ENCODE measurements around the gene DGCR8. TPM values are rescaled to one million over a fixed set of nuclear protein-coding genes. Genes with fewer than 3 reads are reported as not detected.

The DGCR8 gene
- polyA plus RNA-seq, 2 of the 4 experiments (the other 2 are of a cell fraction): 18.1 to 21.3 TPM

DNA sequence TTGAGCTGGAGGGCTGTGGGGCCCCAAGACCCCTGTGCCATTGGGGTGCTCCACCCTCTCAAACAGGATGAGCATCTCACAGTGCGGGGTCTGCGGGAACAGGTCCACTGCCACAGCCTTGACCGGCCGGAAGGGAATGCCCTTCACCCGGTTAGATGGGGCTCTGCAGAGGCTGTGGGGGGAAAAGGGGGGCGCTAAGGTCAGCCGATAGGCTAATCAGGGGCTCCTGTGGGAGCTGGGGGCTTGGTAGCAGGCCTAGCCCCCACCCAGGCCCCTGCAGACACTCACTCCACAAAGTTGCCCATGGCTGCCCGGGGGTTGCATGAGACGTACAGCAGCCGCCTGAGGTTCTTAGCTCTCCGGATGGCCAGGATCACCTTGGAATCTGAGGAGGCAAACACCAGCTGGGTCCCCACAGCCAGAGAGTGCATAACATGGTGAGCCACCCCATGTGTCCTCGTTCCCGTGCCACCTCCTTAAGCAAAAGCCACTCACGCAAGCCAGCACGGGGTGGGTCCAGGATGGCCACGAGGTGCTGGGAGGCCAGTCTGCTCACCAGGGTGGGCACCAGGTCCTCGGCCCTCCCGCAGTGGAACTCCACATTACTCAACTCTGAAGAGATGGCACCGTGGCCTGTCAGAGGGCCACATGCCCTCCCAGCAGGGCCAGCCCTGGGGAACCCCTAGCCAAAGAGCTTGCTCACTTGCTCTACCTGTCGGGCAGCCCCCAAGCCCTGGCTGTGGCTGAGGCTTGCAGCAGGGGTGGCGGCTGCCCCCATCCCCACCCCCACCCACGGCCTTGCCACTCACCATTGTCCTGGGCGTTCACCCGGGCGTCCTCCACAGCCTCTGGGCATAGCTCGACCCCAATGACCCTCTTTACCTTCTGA is 32.8 kb downstream of the DGCR8 start:
- Histone ChIP-seq H3K27ac (no peak overlapping the region), H3K9me3 (no peaks in the 10 kb centered on the region), H3K4me2 (no peak overlapping the region), H3K4me3 (no peak overlapping the region), H3K4me1 (peaks cover 8% of the 10 kb centered on the region; the same call in 1 of the 3 replicates)
- no peak for DNase-seq (ENCODE audit: low read depth in 1 of 2, low spot score in 1 of 2)
- WGBS (ENCODE audit: missing lambda C conversion rate): 100% methylated on average over 2 of the region's 26 CpGs
- ChIA-PET POLR2A (no interaction called here), CTCF (interaction anchor here (1.3 kb wide), 1 partner anchor 126 kb away, joined by 3 read pairs; no protein-coding TSS in a partner anchor)
- no peak for FAIRE-seq
- TF ChIP-seq HDAC2 (IDR thresholded peaks at IDR 0.05) (no peak), EP300 (IDR thresholded peaks at IDR 0.05) (no peak), HOXA7 (CRISPR knock-in tag; IDR thresholded peaks at IDR 0.05) (no peak), EHF (CRISPR knock-in tag; IDR thresholded peaks at IDR 0.05) (no peak), PHF8 (IDR thresholded peaks at IDR 0.05; ENCODE audit: borderline replicate concordance, low read depth) (no peak), POLR2A (IDR thresholded peaks at IDR 0.05; ENCODE audit: low read length) (no peak), POLR2AphosphoS2 (conservative IDR thresholded peaks at IDR 0.05; ENCODE audit: low read length) (no peak), EHMT2 (IDR thresholded peaks at IDR 0.05; ENCODE audit: low read depth) (no peak), CHD4 (IDR thresholded peaks at IDR 0.05; ENCODE audit: borderline replicate concordance) (no peak), FOSB (CRISPR knock-in tag; IDR thresholded peaks at IDR 0.05) (no peak), ZNF302 (CRISPR knock-in tag; IDR thresholded peaks at IDR 0.05) (no peak), CHD2 (IDR thresholded peaks at IDR 0.05; ENCODE audit: low read length, partially characterized antibody) (no peak)
- TF ChIP-seq, protein P1, sequence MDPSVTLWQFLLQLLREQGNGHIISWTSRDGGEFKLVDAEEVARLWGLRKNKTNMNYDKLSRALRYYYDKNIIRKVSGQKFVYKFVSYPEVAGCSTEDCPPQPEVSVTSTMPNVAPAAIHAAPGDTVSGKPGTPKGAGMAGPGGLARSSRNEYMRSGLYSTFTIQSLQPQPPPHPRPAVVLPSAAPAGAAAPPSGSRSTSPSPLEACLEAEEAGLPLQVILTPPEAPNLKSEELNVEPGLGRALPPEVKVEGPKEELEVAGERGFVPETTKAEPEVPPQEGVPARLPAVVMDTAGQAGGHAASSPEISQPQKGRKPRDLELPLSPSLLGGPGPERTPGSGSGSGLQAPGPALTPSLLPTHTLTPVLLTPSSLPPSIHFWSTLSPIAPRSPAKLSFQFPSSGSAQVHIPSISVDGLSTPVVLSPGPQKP (IDR thresholded peaks at IDR 0.05; ENCODE audit: low read depth, low read length): no peak
- TF ChIP-seq, protein P2, sequence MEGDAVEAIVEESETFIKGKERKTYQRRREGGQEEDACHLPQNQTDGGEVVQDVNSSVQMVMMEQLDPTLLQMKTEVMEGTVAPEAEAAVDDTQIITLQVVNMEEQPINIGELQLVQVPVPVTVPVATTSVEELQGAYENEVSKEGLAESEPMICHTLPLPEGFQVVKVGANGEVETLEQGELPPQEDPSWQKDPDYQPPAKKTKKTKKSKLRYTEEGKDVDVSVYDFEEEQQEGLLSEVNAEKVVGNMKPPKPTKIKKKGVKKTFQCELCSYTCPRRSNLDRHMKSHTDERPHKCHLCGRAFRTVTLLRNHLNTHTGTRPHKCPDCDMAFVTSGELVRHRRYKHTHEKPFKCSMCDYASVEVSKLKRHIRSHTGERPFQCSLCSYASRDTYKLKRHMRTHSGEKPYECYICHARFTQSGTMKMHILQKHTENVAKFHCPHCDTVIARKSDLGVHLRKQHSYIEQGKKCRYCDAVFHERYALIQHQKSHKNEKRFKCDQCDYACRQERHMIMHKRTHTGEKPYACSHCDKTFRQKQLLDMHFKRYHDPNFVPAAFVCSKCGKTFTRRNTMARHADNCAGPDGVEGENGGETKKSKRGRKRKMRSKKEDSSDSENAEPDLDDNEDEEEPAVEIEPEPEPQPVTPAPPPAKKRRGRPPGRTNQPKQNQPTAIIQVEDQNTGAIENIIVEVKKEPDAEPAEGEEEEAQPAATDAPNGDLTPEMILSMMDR (IDR thresholded peaks at IDR 0.05): no peak
- TF ChIP-seq, protein P3, sequence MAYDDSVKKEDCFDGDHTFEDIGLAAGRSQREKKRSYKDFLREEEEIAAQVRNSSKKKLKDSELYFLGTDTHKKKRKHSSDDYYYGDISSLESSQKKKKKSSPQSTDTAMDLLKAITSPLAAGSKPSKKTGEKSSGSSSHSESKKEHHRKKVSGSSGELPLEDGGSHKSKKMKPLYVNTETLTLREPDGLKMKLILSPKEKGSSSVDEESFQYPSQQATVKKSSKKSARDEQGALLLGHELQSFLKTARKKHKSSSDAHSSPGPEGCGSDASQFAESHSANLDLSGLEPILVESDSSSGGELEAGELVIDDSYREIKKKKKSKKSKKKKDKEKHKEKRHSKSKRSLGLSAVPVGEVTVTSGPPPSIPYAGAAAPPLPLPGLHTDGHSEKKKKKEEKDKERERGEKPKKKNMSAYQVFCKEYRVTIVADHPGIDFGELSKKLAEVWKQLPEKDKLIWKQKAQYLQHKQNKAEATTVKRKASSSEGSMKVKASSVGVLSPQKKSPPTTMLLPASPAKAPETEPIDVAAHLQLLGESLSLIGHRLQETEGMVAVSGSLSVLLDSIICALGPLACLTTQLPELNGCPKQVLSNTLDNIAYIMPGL (CRISPR knock-in tag; IDR thresholded peaks at IDR 0.05; ENCODE audit: borderline replicate concordance): no peak
- TF ChIP-seq, protein P4, sequence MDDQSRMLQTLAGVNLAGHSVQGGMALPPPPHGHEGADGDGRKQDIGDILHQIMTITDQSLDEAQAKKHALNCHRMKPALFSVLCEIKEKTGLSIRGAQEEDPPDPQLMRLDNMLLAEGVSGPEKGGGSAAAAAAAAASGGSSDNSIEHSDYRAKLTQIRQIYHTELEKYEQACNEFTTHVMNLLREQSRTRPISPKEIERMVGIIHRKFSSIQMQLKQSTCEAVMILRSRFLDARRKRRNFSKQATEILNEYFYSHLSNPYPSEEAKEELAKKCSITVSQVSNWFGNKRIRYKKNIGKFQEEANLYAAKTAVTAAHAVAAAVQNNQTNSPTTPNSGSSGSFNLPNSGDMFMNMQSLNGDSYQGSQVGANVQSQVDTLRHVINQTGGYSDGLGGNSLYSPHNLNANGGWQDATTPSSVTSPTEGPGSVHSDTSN (IDR thresholded peaks at IDR 0.05): no peak
- no peak for ATAC-seq

DNA sequence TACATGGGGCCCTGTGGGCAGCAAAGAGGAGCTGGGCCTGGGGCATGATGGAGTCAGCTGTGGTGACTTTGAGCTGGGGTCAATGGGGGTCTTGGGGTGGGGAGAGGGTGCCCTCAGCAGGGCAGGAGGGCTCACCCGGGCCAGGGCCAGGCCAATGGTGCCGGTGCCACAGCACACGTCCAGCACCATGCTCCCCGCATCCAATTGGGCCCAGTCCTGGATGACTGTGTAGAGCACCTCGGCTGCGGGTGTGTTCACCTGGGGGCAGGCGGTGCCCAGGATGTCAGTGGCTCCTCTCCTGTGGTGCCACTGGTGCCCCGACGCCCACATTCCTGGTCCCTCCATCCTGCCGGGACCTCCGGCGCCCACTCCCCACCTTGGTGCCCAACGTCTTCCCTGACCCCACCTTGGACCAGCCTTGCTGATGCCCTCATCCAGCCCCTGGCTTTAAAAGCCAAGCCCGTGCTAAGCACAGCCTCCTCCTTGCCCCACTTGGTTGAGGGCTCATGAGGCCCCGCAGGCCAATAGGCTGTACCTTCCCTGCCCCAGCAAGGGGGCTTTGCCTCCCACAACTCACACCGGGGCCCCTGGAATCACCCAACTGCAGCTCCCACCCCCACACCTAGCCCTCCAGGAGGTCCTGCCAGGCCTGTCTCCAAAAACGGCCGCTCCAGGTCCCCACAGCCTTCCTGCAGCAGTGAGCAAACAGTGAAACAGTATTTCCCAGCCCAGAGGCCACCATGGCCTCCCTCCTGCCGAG is 33.7 kb downstream of the DGCR8 start:
- ChIA-PET CTCF (interaction anchor here (1.3 kb wide), 1 partner anchor 125 kb away, joined by 3 read pairs; no protein-coding TSS in a partner anchor), POLR2A (no interaction called here)
- Histone ChIP-seq H3K9me3 (no peaks in the 10 kb centered on the region), H3K4me3 (no peak overlapping the region), H3K27ac (no peak overlapping the region), H3K4me2 (no peak overlapping the region), H3K4me1 (peaks cover 8% of the 10 kb centered on the region; the same call in 2 of the 3 replicates)
- 94% methylated on average over 11 of the region's 19 CpGs for WGBS (ENCODE audit: missing lambda C conversion rate)
- no peak for DNase-seq (ENCODE audit: low read depth in 1 of 2, low spot score in 1 of 2)
- no peak for FAIRE-seq
- ATAC-seq: no peak
- TF ChIP-seq, protein P5, sequence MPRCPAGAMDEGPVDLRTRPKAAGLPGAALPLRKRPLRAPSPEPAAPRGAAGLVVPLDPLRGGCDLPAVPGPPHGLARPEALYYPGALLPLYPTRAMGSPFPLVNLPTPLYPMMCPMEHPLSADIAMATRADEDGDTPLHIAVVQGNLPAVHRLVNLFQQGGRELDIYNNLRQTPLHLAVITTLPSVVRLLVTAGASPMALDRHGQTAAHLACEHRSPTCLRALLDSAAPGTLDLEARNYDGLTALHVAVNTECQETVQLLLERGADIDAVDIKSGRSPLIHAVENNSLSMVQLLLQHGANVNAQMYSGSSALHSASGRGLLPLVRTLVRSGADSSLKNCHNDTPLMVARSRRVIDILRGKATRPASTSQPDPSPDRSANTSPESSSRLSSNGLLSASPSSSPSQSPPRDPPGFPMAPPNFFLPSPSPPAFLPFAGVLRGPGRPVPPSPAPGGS (IDR thresholded peaks at IDR 0.05): no peak
- no peak for TF ChIP-seq MYC (IDR thresholded peaks at IDR 0.05; ENCODE audit: borderline replicate concordance, low read length)
- no peak for TF ChIP-seq FOXS1 (CRISPR knock-in tag; IDR thresholded peaks at IDR 0.05)
- TF ChIP-seq, protein P6, sequence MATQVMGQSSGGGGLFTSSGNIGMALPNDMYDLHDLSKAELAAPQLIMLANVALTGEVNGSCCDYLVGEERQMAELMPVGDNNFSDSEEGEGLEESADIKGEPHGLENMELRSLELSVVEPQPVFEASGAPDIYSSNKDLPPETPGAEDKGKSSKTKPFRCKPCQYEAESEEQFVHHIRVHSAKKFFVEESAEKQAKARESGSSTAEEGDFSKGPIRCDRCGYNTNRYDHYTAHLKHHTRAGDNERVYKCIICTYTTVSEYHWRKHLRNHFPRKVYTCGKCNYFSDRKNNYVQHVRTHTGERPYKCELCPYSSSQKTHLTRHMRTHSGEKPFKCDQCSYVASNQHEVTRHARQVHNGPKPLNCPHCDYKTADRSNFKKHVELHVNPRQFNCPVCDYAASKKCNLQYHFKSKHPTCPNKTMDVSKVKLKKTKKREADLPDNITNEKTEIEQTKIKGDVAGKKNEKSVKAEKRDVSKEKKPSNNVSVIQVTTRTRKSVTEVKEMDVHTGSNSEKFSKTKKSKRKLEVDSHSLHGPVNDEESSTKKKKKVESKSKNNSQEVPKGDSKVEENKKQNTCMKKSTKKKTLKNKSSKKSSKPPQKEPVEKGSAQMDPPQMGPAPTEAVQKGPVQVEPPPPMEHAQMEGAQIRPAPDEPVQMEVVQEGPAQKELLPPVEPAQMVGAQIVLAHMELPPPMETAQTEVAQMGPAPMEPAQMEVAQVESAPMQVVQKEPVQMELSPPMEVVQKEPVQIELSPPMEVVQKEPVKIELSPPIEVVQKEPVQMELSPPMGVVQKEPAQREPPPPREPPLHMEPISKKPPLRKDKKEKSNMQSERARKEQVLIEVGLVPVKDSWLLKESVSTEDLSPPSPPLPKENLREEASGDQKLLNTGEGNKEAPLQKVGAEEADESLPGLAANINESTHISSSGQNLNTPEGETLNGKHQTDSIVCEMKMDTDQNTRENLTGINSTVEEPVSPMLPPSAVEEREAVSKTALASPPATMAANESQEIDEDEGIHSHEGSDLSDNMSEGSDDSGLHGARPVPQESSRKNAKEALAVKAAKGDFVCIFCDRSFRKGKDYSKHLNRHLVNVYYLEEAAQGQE (IDR thresholded peaks at IDR 0.05): no peak
- no peak for TF ChIP-seq CEBPB (IDR thresholded peaks at IDR 0.05)
- TF ChIP-seq FOSL2 (IDR thresholded peaks at IDR 0.05): no peak
- TF ChIP-seq FOSL2 (CRISPR knock-in tag; IDR thresholded peaks at IDR 0.05): no peak

Measured in A549 (cell line).